ENCODE data around the gene CDON. TPM values are rescaled to one million over a fixed set of nuclear protein-coding genes. Genes with fewer than 3 reads are reported as not detected.

The CDON gene
- total and polyA plus RNA-seq, 2 donors (not counting 3 experiments of a cell fraction or from before 2014, with no cell fraction given): 1.6 to 3.8 TPM

- dilution Hi-C loops (cut with MboI; ENCODE audit: extremely low pct_ligation_motif_present, low sequenced_read_pairs): no loop called here
- Histone ChIP-seq H3K27me3 (ENCODE audit: control insufficient read depth in 2 of 2, insufficient read depth in 2 of 2, low read length in 2 of 2) (no peaks in the 10 kb centered on the region), H3K9me1 (replicated peaks; ENCODE audit: control insufficient read depth, extremely low read depth, insufficient read depth, low read length) (no peaks in the 10 kb centered on the region), H3K9ac (replicated peaks; ENCODE audit: extremely low read depth, insufficient read depth, low read length) (no peak overlapping the region), H3K27ac (ENCODE audit: insufficient read depth, low read depth, low read length) (no peak overlapping the region), H3K9me3 (replicated peaks; ENCODE audit: control insufficient read depth, insufficient read depth, low read length) (no peaks in the 10 kb centered on the region), H3K4me3 (replicated peaks in 1 of 3; ENCODE audit: insufficient read depth in 1 of 3, low read depth in 1 of 3, low read length in 3 of 3) (no peak overlapping the region), H3K4me2 (ENCODE audit: insufficient read depth, low read length) (no peak overlapping the region), H3K79me2 (ENCODE audit: control insufficient read depth, insufficient read depth, low read length) (no peaks in the 10 kb centered on the region), H4K20me1 (replicated peaks; ENCODE audit: control insufficient read depth, extremely low read depth, insufficient read depth, low read length) (no peaks in the 10 kb centered on the region), H3K4me1 (ENCODE audit: control insufficient read depth, extremely low read depth, insufficient read depth, low read length) (no peaks in the 10 kb centered on the region), H2AFZ (ENCODE audit: low read depth, low read length) (no peak overlapping the region), H3K36me3 (ENCODE audit: control insufficient read depth in 2 of 2, extremely low read depth in 1 of 2, insufficient read depth in 2 of 2, low read length in 2 of 2) (no peaks in the 10 kb centered on the region)
- TF ChIP-seq FOS (IDR thresholded peaks at IDR 0.05; ENCODE audit: borderline replicate concordance, insufficient read depth, low read length) (no peak), JUN (IDR thresholded peaks at IDR 0.05; ENCODE audit: borderline replicate concordance, insufficient read depth, insufficient read length, low read depth) (no peak), EZH2 (IDR thresholded peaks at IDR 0.05; ENCODE audit: borderline replicate concordance, low read depth, low read length, severe bottlenecking) (no peak), POLR2AphosphoS5 (IDR thresholded peaks at IDR 0.05; ENCODE audit: insufficient read depth, low read depth, low read length) (no peak), POLR2A (IDR thresholded peaks at IDR 0.05; ENCODE audit: low read depth, low read length) (no peak), GATA2 (IDR thresholded peaks at IDR 0.05; ENCODE audit: insufficient read depth, insufficient read length, low read depth, low read length) (no peak), MYC (IDR thresholded peaks at IDR 0.05; ENCODE audit: low read depth, low read length) (no peak), MAX (IDR thresholded peaks at IDR 0.05; ENCODE audit: insufficient read depth, insufficient read length) (no peak)
- TF ChIP-seq, protein P1, sequence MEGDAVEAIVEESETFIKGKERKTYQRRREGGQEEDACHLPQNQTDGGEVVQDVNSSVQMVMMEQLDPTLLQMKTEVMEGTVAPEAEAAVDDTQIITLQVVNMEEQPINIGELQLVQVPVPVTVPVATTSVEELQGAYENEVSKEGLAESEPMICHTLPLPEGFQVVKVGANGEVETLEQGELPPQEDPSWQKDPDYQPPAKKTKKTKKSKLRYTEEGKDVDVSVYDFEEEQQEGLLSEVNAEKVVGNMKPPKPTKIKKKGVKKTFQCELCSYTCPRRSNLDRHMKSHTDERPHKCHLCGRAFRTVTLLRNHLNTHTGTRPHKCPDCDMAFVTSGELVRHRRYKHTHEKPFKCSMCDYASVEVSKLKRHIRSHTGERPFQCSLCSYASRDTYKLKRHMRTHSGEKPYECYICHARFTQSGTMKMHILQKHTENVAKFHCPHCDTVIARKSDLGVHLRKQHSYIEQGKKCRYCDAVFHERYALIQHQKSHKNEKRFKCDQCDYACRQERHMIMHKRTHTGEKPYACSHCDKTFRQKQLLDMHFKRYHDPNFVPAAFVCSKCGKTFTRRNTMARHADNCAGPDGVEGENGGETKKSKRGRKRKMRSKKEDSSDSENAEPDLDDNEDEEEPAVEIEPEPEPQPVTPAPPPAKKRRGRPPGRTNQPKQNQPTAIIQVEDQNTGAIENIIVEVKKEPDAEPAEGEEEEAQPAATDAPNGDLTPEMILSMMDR (IDR thresholded peaks at IDR 0.05; ENCODE audit: extremely low read depth in 1 of 2, insufficient read depth in 1 of 2, low read depth in 1 of 2, low read length in 2 of 2): no peak
- ChIA-PET CTCF (no interaction called here), POLR2A (no interaction called here)
- intact Hi-C loops (cut with micrococcal nuclease): no loop called here
- BruUV-seq (replicated peaks): no TSS peak
- DNase-seq (ENCODE audit: low read depth, low spot score) (no peak), FAIRE-seq (no peak)
These were observed 86.5 kb downstream of the CDON start for GRCh38 chr11:125976156-125976555.
